SK-N-SH treated with all-trans-retinoic acid at 6 μM for 48 hours (cell line): ENCODE measurements around the gene RBFA.

Source experiments
- ATAC-seq: fragments of 200-7000 bp; cut with Tn5 transposase; 3 replicates; pipeline ENCODE4 v1.9.1; 2020; ENCODE audit warnings: mild to moderate bottlenecking, moderate library complexity
- CSDC2 ChIP-seq: fragments of 250-450 bp; sonication (Bioruptor Pico); IDR thresholded peaks from 2 replicates; pipeline ENCODE4 v1.5.0; 2020; ENCODE audit warnings: mild to moderate bottlenecking, moderate library complexity
- PATZ1 ChIP-seq: fragments of 250-450 bp; sonication (Bioruptor Pico); IDR thresholded peaks from 2 replicates; pipeline ENCODE4 v1.8.0; 2020; ENCODE audit warnings: mild to moderate bottlenecking, moderate library complexity, borderline replicate concordance
- POU6F1 ChIP-seq: fragments of 250-450 bp; sonication (Bioruptor Pico); IDR thresholded peaks from 2 replicates; pipeline ENCODE4 v1.8.0; 2021; ENCODE audit warnings: low read depth, mild to moderate bottlenecking, moderate library complexity, borderline replicate concordance
- PPARA ChIP-seq: fragments of 250-450 bp; sonication (Bioruptor Pico); IDR thresholded peaks from 2 replicates; pipeline ENCODE4 v1.5.0; 2020; ENCODE audit warnings: mild to moderate bottlenecking, borderline replicate concordance
- TCF4 ChIP-seq: fragments of 250-450 bp; sonication (Bioruptor Pico); IDR thresholded peaks from 2 replicates; pipeline ENCODE4 v1.8.0; 2021; ENCODE audit warnings: mild to moderate bottlenecking, moderate library complexity, borderline replicate concordance
- ZC3H10 ChIP-seq: fragments of 250-450 bp; sonication (Bioruptor Pico); IDR thresholded peaks from 2 replicates; pipeline ENCODE4 v1.5.1; 2021; ENCODE audit warnings: mild to moderate bottlenecking, moderate library complexity
- ZNF8 ChIP-seq: fragments of 450-650 bp; formaldehyde crosslinking; IDR thresholded peaks from 2 replicates; pipeline ENCODE4 v1.5.0; 2020; ENCODE audit warnings: mild to moderate bottlenecking, moderate library complexity

RBFA gene

GRCh38 chr18:80076379-80076778 is 42.1 kb downstream of the RBFA start (continued):
- TF ChIP-seq PATZ1 (no peak), CSDC2 (CRISPR knock-in tag) (no peak), ZC3H10 (CRISPR knock-in tag) (no peak), ZNF8 (CRISPR knock-in tag) (no peak)

- ATAC-seq, result no peak
- TF ChIP-seq ZC3H10 (CRISPR knock-in tag) (no peak), PPARA (no peak), POU6F1 (no peak), TCF4 (no peak)
- TF ChIP-seq, all 23 proteins: peak for 0
Measured at GRCh38 chr18:80077873-80078272, 43.6 kb downstream of the RBFA start.
